SK-N-MC (cell line): ENCODE measurements around the gene IER2.

ENCODE experiments used
- EZH2 ChIP-seq: fragments of 200-600 bp; sonication (generic); IDR thresholded peaks from one replicate; pipeline ENCODE4 v1.6.1; 2017; ENCODE audit warnings: antibody characterized with exemption
- POLR2AphosphoS5 ChIP-seq: IDR thresholded peaks from 2 replicates; pipeline ENCODE4 v1.6.1; 2012; ENCODE audit warnings: mild to moderate bottlenecking, low read depth, low read length, borderline replicate concordance

GRCh38 chr19:13154241-13154778 is 4.1 kb downstream of the IER2 start:
- TF ChIP-seq POLR2AphosphoS5 (no peak), EZH2 (no peak)
